Measurements from ENCODE around the gene FLT4.

The FLT4 gene

DNA sequence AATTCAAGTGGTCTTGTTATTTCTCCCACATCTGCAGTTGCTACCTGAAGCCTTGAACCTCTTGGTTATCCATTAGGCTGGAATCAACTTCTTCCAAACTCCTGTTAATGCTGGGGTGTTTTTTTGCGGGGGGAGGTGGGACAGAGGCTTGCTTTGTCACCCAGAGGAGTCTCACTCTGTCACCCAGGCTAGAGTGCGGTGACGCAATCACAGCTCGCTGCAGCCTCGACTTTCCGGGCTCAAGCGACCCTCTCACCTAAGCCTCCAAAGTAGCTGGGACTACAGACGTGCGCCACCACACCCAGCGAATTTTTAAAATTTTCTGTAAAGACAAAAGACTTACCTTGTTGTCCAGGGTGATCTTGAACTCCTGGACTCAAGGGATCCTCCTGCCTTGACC is 62.5 kb downstream of the FLT4 start:
- no peak overlapping the region for H3K4me2 ChIP-seq
- TF ChIP-seq Cebpa-rat (IDR thresholded peaks at IDR 0.05) = 0 out of 2 replicates have a peak, but pooled peaks have one; percentile 23
- H4K20me1 ChIP-seq = peaks cover 16% of the 10 kb centered on the region

DNA sequence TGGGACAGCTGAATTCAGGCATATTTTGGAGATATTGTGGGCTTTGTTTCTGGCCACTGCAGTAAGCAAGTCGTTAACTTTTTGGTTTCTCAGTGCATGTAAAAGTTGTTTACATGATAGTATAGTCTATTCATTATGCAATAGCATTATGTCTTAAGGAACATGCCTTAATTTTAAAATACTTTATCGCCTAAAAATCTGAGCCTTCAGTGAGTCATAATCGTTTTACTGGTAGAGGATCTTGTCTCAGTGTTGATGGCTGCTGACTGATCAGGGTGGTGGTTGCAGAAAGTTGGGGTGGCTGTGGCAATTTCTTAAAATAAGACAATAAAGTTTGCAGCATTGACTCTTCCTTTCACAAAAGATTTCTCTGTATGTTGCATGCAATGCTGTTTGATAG is 63.2 kb downstream of the FLT4 start:
- H3K27me3 ChIP-seq = peaks cover 25% of the 10 kb centered on the region
- H3K9ac ChIP-seq = no peak overlapping the region
- H3K4me2 ChIP-seq = no peak overlapping the region
- H3K27ac ChIP-seq = no peak overlapping the region
- no peaks in the 10 kb centered on the region for H3K36me3 ChIP-seq
- H4K20me1 ChIP-seq = peaks cover 9% of the 10 kb centered on the region
- no peaks in the 10 kb centered on the region for H3K4me1 ChIP-seq
- TF ChIP-seq Cebpa-rat (IDR thresholded peaks at IDR 0.05) = no peak
- no peaks in the 10 kb centered on the region for H3K9me3 ChIP-seq
- no peak overlapping the region for H3K4me3 ChIP-seq

More for the DNA sequence above, 62.5 kb downstream of the FLT4 start:
- Histone ChIP-seq H3K9ac (no peak overlapping the region), H3K4me3 (no peak overlapping the region), H3K9me3 (no peaks in the 10 kb centered on the region), H3K4me1 (no peaks in the 10 kb centered on the region), H3K27ac (no peak overlapping the region), H3K27me3 (peaks cover 32% of the 10 kb centered on the region), H3K36me3 (no peaks in the 10 kb centered on the region)

DNA sequence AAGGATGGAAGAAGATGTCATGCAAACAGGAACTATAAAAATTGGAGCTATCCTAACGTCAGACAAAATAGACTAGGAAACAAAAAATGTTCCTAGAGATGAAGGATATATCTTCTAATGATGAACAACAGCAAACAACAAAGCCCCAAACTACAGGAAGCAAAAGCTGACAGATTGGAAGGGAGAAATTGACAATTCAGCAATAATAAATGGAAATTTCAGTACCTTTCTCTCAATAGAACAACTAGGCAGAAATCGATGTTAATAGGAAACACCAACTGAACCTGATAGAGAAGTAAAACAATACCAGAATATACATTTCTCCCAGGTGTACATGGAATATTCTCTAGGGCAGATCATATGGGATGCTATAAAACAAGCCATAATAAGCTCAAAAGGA is 65.7 kb downstream of the FLT4 start:
- Histone ChIP-seq H3K4me2 (no peak overlapping the region), H3K4me1 (no peaks in the 10 kb centered on the region)

DNA sequence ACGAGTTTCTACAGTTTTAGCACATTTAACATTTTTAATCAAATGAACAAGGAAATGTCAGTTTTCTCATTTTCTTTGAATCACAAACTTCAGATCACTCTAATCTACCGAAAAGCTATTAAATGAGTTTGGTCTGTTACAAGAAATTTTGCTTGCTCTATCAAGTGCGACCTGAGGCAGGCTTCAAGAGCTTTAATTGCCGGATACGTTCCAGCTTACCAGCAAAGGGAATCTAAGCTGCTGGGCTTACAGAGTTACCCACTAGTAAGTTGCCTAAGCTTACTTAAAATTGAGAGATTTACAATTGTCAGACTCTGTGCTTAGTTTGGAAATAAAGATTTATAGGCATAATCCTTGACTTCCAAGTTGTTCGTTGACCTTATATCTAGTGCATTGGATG is 68.7 kb downstream of the FLT4 start:
- Histone ChIP-seq H3K9ac (no peak overlapping the region), H3K4me2 (no peak overlapping the region), H3K9me3 (no peaks in the 10 kb centered on the region), H3K27ac (no peak overlapping the region), H3K36me3 (peaks cover 41% of the 10 kb centered on the region), H3K4me1 (no peaks in the 10 kb centered on the region), H3K27me3 (no peaks in the 10 kb centered on the region), H4K20me1 (no peaks in the 10 kb centered on the region), H3K4me3 (no peak overlapping the region)
- TF ChIP-seq Cebpa-rat (IDR thresholded peaks at IDR 0.05) = no peak

More for the DNA sequence above, 65.7 kb downstream of the FLT4 start:
- H3K27me3 ChIP-seq = peaks cover under 1% of the 10 kb centered on the region; the same call in 1 of the 2 replicates
- no peaks in the 10 kb centered on the region for H3K9me3 ChIP-seq
- no peak overlapping the region for H3K9ac ChIP-seq
- H3K4me3 ChIP-seq = no peak overlapping the region
- H3K27ac ChIP-seq = no peak overlapping the region
- TF ChIP-seq Cebpa-rat (IDR thresholded peaks at IDR 0.05) = no peak
- H3K36me3 ChIP-seq = peaks cover 10% of the 10 kb centered on the region
- H4K20me1 ChIP-seq = no peaks in the 10 kb centered on the region

DNA sequence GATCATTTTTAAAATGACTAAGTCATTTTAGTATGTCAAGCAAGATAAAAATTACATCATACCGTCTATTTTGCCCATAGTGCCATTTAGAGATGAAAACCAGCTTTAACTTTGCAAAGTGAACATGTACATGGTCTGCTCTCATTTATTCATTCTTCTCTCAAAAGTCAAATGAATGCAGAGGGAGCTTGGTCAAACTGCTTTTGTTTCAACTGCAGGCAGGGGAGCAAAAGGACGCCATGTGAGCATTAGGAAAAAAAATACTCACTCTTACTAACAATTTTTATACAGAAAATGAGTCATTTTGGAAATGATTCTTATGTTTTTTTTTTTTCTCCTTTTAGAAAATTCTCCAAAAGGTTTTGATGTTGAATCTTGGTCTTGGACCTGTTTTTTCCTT is 73.8 kb downstream of the FLT4 start:
- Histone ChIP-seq H3K9ac (no peak overlapping the region), H3K4me3 (no peak overlapping the region), H3K27ac (no peak overlapping the region), H3K4me1 (no peaks in the 10 kb centered on the region), H3K9me3 (no peaks in the 10 kb centered on the region), H3K27me3 (no peaks in the 10 kb centered on the region), H3K36me3 (peaks cover 92% of the 10 kb centered on the region), H4K20me1 (no peaks in the 10 kb centered on the region), H3K4me2 (no peak overlapping the region)
- no peak for TF ChIP-seq Cebpa-rat (IDR thresholded peaks at IDR 0.05)

DNA sequence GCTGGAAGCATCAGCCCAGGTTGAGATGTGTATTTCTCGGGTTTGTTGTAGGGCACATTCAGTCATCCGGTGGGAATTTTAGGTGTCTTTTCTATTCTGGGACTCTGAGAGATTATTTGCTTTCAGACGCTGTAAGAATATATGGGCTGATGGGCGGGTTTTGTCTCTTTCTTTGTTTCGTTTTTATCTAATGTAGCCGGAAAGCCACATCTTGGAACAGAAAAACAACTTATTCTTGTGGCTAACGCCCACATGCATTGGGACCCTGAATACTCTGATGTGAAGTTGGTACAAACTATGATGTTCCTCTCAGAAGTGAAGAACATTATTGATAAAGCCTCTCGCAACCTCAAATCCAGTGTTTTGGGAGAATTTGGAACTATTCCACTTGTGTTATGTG is 80.5 kb downstream of the FLT4 start:
- Histone ChIP-seq H3K9ac (no peak overlapping the region), H3K4me1 (no peaks in the 10 kb centered on the region), H3K27me3 (no peaks in the 10 kb centered on the region), H3K4me2 (no peak overlapping the region), H3K36me3 (peaks cover 100% of the 10 kb centered on the region), H3K9me3 (no peaks in the 10 kb centered on the region), H3K4me3 (no peak overlapping the region), H4K20me1 (peaks cover 7% of the 10 kb centered on the region), H3K27ac (no peak overlapping the region)
- TF ChIP-seq Cebpa-rat (IDR thresholded peaks at IDR 0.05) = no peak

DNA sequence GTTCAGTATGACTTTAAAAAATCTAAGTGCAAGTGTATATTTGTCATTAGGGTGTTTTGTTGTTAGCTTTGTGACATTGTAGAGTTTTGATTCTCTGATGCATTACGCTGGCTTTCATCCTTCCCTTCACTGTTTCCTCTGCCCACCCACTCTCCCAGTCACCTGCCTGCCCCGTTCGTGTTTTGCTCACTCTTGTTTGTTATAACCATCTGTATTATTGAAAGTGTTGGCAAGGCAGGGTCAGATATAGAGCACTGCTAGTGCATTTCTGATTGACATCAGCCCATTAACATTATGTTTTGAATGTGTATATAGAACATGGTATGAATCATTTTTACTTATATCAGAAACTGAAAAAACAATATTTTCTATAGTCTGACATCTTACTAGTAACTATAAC is 85.4 kb downstream of the FLT4 start:
- H3K9me3 ChIP-seq = peaks cover 6% of the 10 kb centered on the region; the same call in 1 of the 2 replicates
- peaks cover 43% of the 10 kb centered on the region for H4K20me1 ChIP-seq
- no peaks in the 10 kb centered on the region for H3K27me3 ChIP-seq
- H3K4me2 ChIP-seq = no peak overlapping the region
- no peak overlapping the region for H3K9ac ChIP-seq
- H3K4me3 ChIP-seq = no peak overlapping the region
- no peak overlapping the region for H3K27ac ChIP-seq
- no peak for TF ChIP-seq Cebpa-rat (IDR thresholded peaks at IDR 0.05)
- no peaks in the 10 kb centered on the region for H3K4me1 ChIP-seq
- H3K36me3 ChIP-seq = peaks cover 99% of the 10 kb centered on the region

DNA sequence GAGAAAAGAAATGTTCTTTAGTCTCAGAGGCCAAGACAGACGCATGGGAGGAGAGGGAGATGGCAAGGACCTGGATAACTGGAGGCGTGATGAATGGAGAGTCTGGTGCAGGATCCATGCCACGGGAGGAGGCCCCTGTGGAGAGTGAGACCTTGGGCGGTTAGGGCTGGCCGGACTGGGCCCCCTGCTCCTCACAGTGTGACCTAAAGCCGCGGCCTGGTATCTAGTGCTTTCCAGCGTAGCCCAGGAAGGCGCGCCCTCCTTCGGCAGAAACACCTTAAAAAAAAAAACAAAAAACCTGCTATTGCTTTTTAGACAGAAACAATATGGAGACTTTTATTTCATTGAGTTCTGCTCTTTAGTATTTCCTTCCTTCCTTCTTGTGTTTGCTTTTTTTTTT is 91.2 kb downstream of the FLT4 start:
- Histone ChIP-seq H3K4me2 (no peak overlapping the region), H4K20me1 (peaks cover 71% of the 10 kb centered on the region), H3K9ac (no peak overlapping the region), H3K9me3 (peaks cover 6% of the 10 kb centered on the region; the same call in 1 of the 2 replicates), H3K4me3 (no peak overlapping the region), H3K36me3 (peaks cover 97% of the 10 kb centered on the region), H3K4me1 (0 out of 2 replicates have a peak, but pooled peaks cover 3% of the 10 kb centered on the region), H3K27ac (no peak overlapping the region), H3K27me3 (no peaks in the 10 kb centered on the region)
- TF ChIP-seq Cebpa-rat (IDR thresholded peaks at IDR 0.05) = no peak

DNA sequence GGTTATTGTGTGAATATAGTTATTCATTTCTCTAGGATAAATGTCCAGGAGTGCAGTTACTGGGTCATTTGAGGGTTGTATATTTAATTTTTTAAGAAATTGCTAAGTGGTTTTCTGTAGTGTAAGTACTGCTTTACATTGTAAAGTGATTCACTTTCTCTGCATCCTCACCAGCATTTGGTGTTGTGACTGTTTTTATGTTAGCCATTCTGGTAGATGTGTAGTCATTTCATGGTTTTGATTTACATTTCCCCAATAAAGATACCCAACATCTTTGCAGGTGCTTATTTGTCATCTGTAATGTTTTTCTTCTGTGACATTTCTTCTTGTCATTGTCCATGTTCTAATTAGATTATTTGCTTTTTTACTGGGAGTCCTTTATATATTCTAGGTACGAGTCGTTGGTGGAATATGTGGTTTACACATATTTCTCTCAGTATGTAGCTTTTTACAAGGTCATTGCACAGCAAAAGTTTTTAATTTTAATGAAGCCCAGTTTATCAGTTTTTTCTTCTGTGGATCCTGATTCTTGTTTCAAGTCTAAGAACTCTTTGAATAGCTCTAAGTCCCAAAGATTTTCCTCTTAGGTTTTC is 92.1 kb downstream of the FLT4 start:
- Histone ChIP-seq H3K9ac (no peak overlapping the region), H3K4me2 (no peak overlapping the region), H3K4me1 (0 out of 2 replicates have a peak, but pooled peaks cover 3% of the 10 kb centered on the region), H3K27me3 (no peaks in the 10 kb centered on the region), H3K4me3 (no peak overlapping the region), H4K20me1 (peaks cover 68% of the 10 kb centered on the region), H3K36me3 (peaks cover 97% of the 10 kb centered on the region), H3K9me3 (peaks cover 6% of the 10 kb centered on the region; the same call in 1 of the 2 replicates), H3K27ac (no peak overlapping the region)
- TF ChIP-seq Cebpa-rat (IDR thresholded peaks at IDR 0.05) = no peak

DNA sequence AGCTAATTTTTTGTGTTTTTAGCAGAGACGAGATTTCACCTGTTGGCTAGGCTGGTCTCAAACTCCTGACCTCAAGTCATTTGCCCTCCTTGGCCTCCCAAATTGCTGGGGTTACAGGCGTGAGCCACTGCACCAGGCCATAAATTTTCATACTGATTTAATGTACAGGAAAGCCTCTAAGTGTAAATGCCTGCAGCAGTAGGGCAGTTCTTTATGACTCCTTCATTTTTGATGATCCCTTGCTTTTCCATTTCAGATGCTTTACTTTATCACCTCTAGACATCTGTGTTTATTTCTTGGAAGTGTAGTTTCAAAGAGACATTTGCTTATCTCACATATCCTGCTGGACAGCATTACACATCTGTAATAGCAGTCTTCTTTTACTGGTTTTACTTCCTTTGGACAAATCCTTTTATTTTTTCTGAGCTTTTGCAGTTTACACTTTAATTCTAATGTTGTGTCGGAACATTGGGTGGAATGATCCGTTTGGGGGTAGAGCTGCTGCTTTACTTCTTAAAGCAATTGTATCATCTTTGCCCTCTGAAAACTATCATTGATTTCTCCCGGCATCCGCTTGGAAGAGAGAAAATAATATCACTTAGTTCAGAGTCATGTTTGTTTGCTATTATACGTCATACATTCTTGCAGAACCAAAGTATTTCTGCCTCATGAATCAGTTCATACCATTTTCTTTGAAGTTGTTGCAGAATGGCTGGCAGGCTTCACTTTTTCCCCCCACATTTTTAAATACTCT is 94.1 kb downstream of the FLT4 start:
- Histone ChIP-seq H4K20me1 (peaks cover 54% of the 10 kb centered on the region), H3K36me3 (peaks cover 97% of the 10 kb centered on the region), H3K27ac (no peak overlapping the region), H3K27me3 (no peaks in the 10 kb centered on the region), H3K4me3 (no peak overlapping the region), H3K9me3 (peaks cover 4% of the 10 kb centered on the region), H3K4me1 (0 out of 2 replicates have a peak, but pooled peaks cover 3% of the 10 kb centered on the region), H3K4me2 (no peak overlapping the region), H3K9ac (no peak overlapping the region)
- TF ChIP-seq Cebpa-rat (IDR thresholded peaks at IDR 0.05) = no peak

Data from BLaER1 (cell line).